Gastroesophageal sphincter (tissue), 4 donors: ENCODE measurements around the gene CX3CL1. TPM values are rescaled to one million over a fixed set of nuclear protein-coding genes. Genes with fewer than 3 reads are reported as not detected.

Experiments used
- ATAC-seq: fragments of 150-250 bp; one replicate; pipeline ENCODE4 v1.9.1; 2016; ENCODE audit warnings: mild to moderate bottlenecking, moderate library complexity
- H3K27ac ChIP-seq, 4 donors: fragments of 200-600 bp; sonication (generic) in 3 of 4; 1 replicate in 3 of 4; 2 replicates in 1 of 4; pipeline ENCODE4 v1.5.1; 2016 to 2019
- H3K27me3 ChIP-seq: fragments of 200-600 bp; sonication (generic); one replicate; pipeline ENCODE4 v1.5.1; 2019
- H3K36me3 ChIP-seq, 2 donors: fragments of 200-600 bp; sonication (generic); one replicate each; pipeline ENCODE4 v1.5.1; 2019; ENCODE audit warnings: control low read depth in 1 of 2
- H3K4me1 ChIP-seq, 3 donors: fragments of 200-600 bp; sonication (generic); 1 replicate in 2 of 3; 2 replicates in 1 of 3; pipeline ENCODE4 v1.5.1; 2016 to 2019; ENCODE audit warnings: control low read depth in 2 of 3
- H3K4me3 ChIP-seq, 2 donors: fragments of 200-600 bp; sonication (generic); one replicate each; pipeline ENCODE4 v1.5.1; 2019; ENCODE audit warnings: mild to moderate bottlenecking in 1 of 2, moderate library complexity in 1 of 2
- H3K9me3 ChIP-seq, 3 donors: fragments of 200-600 bp; sonication (generic); one replicate each; pipeline ENCODE4 v1.5.1; 2017 to 2019; ENCODE audit warnings: control low read depth in 2 of 3
- EP300 ChIP-seq: sonication (generic); formaldehyde crosslinking; IDR thresholded peaks from one replicate; pipeline ENCODE4 v1.6.1; 2017; ENCODE audit warnings: antibody characterized with exemption, mild to moderate bottlenecking
- POLR2A ChIP-seq, 2 donors: fragments of 450-650 bp; IDR thresholded peaks; one replicate each; pipeline ENCODE4 v1.6.1; 2017; ENCODE audit warnings: antibody characterized with exemption in 2 of 2, mild to moderate bottlenecking in 2 of 2, moderate library complexity in 1 of 2
- POLR2AphosphoS5 ChIP-seq: sonication (generic); formaldehyde crosslinking; IDR thresholded peaks from one replicate; pipeline ENCODE4 v1.6.1; 2017; ENCODE audit warnings: antibody characterized with exemption
- WGBS, 2 donors: methylation state at CpG; one replicate each; pipeline ENCODE4 v1.1.5; 2018; ENCODE audit warnings: low coverage in 1 of 2; 5-methylcytosine and 5-hydroxymethylcytosine counted together
- total RNA-seq, 4 donors: library from RNA; depleted of rRNA; stranded (reverse); fragments of >200 nt; gene quantifications; one replicate each; pipeline ENCODE4 v1.1.0, GENCODE V29; 2016
- TF ChIP-seq, protein P1 (sequence below), 4 experiments: fragments of 200-600 bp in 2 of 4; fragments of 450-650 bp in 2 of 4; sonication (generic) in 1 of 4; IDR thresholded peaks; one replicate each; pipeline ENCODE4 v1.5.1; 2017 to 2019; ENCODE audit warnings: antibody characterized with exemption in 4 of 4, mild to moderate bottlenecking in 2 of 4, moderate library complexity in 2 of 4

Gene CX3CL1
- total RNA-seq, 4 donors from 2014 or later = 18.6 to 45.8 (median 30.5) TPM

GRCh38 chr16:57401943-57402640, 29.8 kb downstream of the CX3CL1 start:
- H3K4me1 ChIP-seq = no peaks in the 10 kb centered on the region
- no peak for ATAC-seq
- no peak overlapping the region for H3K4me3 ChIP-seq
- no peaks in the 10 kb centered on the region for H3K27me3 ChIP-seq
- H3K36me3 ChIP-seq = no peaks in the 10 kb centered on the region
- TF ChIP-seq EP300 (no peak), POLR2A (IDR thresholded peaks at IDR 0.05) (no peak), POLR2AphosphoS5 (no peak)
- TF ChIP-seq, protein P1, sequence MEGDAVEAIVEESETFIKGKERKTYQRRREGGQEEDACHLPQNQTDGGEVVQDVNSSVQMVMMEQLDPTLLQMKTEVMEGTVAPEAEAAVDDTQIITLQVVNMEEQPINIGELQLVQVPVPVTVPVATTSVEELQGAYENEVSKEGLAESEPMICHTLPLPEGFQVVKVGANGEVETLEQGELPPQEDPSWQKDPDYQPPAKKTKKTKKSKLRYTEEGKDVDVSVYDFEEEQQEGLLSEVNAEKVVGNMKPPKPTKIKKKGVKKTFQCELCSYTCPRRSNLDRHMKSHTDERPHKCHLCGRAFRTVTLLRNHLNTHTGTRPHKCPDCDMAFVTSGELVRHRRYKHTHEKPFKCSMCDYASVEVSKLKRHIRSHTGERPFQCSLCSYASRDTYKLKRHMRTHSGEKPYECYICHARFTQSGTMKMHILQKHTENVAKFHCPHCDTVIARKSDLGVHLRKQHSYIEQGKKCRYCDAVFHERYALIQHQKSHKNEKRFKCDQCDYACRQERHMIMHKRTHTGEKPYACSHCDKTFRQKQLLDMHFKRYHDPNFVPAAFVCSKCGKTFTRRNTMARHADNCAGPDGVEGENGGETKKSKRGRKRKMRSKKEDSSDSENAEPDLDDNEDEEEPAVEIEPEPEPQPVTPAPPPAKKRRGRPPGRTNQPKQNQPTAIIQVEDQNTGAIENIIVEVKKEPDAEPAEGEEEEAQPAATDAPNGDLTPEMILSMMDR (IDR thresholded peaks at IDR 0.05) = no peak
- WGBS, 2 donors = 40% methylated on average over 1 of the region's 7 CpGs; no CpG with 5 or more reads in 1 of the 2 donors
- no peaks in the 10 kb centered on the region for H3K9me3 ChIP-seq
- H3K27ac ChIP-seq = no peak overlapping the region

- H3K4me3 ChIP-seq = no peak within 1 kb of the TSS
- no peaks in the 10 kb centered on the region for H3K4me1 ChIP-seq
- H3K27me3 ChIP-seq = no peaks in the 10 kb centered on the region
- no peak within 1 kb of the TSS for H3K27ac ChIP-seq
- no peak for ATAC-seq
- no peaks in the 10 kb centered on the region for H3K9me3 ChIP-seq
- H3K36me3 ChIP-seq = no peaks in the 10 kb centered on the region
- TF ChIP-seq POLR2A (IDR thresholded peaks at IDR 0.05) (no peak), POLR2AphosphoS5 (no peak), EP300 (no peak)
- TF ChIP-seq, protein P1 (IDR thresholded peaks at IDR 0.05) = no peak
- 60 to 67% methylated on average over 7 to 14 of the region's 17 CpGs for WGBS, 2 donors
Observed at GRCh38 chr16:57403965-57404817, 31.9 kb downstream of the CX3CL1 start, which contains the start of gene CCL17. CCL17 (plus strand) TSS chr16:57404767; CDS start chr16:57413933, 9,166 bp downstream.

DNA sequence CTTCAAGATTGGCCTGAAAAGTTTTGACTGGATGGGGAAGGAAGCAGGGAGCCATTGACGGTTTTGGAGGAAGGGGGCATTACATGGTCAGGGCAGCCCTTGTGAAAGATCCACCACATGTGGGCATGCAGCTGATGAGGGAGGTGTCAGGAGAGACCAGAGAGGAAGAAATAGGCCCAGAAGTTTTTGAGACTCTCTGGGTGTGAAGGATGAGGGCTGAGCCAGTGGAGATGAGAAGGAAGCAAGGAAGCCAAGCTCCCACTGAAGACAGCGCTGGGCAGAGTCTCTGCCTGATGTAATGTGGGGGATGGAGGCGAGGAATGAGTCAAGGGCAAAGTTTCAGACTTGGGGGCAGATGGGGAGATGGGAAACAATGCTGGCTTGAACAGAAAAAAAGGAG, 32.8 kb downstream of the CX3CL1 start:
- no peak overlapping the region for H3K27ac ChIP-seq
- H3K4me1 ChIP-seq = peaks cover 0 to 6% (median 2%) of the 10 kb centered on the region in 3 donors
- TF ChIP-seq EP300 (no peak), POLR2A (IDR thresholded peaks at IDR 0.05) (no peak), POLR2AphosphoS5 (no peak)
- TF ChIP-seq, protein P1 (IDR thresholded peaks at IDR 0.05) = no peak
- H3K4me3 ChIP-seq = no peak overlapping the region
- no peak for ATAC-seq
- no peaks in the 10 kb centered on the region for H3K36me3 ChIP-seq
- no peaks in the 10 kb centered on the region for H3K9me3 ChIP-seq
- WGBS, 2 donors = 60 to 62% methylated on average over 2 to 3 of the region's 3 CpGs
- H3K27me3 ChIP-seq = no peaks in the 10 kb centered on the region

DNA sequence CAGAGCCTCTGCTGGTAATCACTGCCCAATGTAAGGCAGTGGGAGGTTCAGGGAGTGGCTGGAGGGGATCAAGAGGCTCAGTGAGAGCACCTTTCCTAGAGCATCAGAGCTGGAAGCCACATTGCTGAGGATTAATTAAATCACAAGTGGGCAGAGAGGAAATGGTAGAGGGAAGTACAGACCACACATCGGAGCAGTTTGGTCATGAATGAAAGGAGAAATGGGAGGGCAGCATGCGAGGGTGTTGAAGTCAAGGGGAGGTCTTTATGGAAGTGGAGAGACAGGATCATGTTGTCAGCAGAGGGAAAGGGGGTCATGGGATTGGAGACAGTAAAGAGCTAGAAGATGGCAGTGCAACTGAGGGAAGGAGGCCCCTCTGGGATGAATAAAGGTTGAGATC, 34.6 kb downstream of the CX3CL1 start:
- Histone ChIP-seq H3K27me3 (no peaks in the 10 kb centered on the region), H3K4me1 (peaks cover 0 to 9% (median 2%) of the 10 kb centered on the region in 3 donors), H3K4me3 (no peak overlapping the region), H3K27ac (no peak overlapping the region), H3K36me3 (no peaks in the 10 kb centered on the region), H3K9me3 (no peaks in the 10 kb centered on the region)
- TF ChIP-seq, protein P1 (IDR thresholded peaks at IDR 0.05) = no peak
- no peak for TF ChIP-seq POLR2AphosphoS5
- TF ChIP-seq EP300 = no peak
- no peak for ATAC-seq
- WGBS, 2 donors = 71 to 76% methylated on average over 2 of the region's 2 CpGs
